ENCODE results near the gene USP35. TPM values are rescaled to one million over a fixed set of nuclear protein-coding genes. Genes with fewer than 3 reads are reported as not detected.

The USP35 gene
- total and polyA plus RNA-seq, 5 donors = 7.5 to 16.6 (median 11.5) TPM

GRCh38 chr11:78156127-78156844 lies 32.4 kb upstream of the USP35 start:
- Histone ChIP-seq H3K27ac (ENCODE audit: low read length) (no peak overlapping the region), H3K9me3 (ENCODE audit: control insufficient read depth, low read length) (no peaks in the 10 kb centered on the region), H3K4me1 (ENCODE audit: control insufficient read depth, insufficient read depth, low read length) (no peaks in the 10 kb centered on the region), H3K4me3 (ENCODE audit: low read length) (no peak overlapping the region), H3K27me3 (ENCODE audit: control insufficient read depth, insufficient read depth) (no peaks in the 10 kb centered on the region)
- intact Hi-C loops (cut with DNase I) = no loop called here
- DNase-seq (no peak), ATAC-seq (no peak)
- 72% methylated on average over 6 of the region's 6 CpGs for WGBS

DNA sequence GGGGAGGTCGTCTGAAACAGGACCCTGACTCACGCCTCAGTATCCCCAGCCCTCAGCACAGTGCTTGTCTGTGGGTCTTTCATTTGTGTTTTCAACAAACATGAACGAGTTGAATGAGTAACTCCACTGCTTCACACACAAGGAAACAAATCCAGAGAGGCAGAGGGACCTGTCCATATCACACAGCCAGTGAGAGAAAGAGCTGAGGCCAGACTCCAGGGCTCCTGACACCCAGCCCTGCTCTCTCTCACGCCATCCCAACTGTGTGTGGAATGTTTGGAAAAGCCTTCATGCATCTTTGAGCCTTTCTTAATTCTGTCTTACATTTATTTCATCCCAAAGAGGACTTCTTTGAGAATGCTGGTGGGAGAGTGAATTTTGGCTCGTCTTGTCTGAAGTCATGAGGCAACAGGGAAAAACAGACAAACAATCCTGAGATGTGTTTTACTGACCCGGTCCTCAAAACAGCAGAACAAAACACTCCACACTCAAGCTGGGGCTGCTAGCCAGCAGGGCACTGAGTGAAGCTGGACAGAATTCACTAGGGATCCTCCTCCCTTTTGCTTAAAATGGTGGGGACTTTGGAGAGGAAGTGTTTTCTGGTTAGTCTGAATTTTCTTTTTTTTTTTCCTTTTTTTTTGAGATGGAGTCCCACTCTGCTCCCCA lies 29.6 kb upstream of the USP35 start:
- Histone ChIP-seq H3K27ac (ENCODE audit: low read length) (peak overlapping the region; percentile 13), H3K4me1 (ENCODE audit: control insufficient read depth, insufficient read depth, low read length) (no peaks in the 10 kb centered on the region), H3K4me3 (ENCODE audit: low read length) (no peak overlapping the region), H3K9me3 (ENCODE audit: control insufficient read depth, low read length) (no peaks in the 10 kb centered on the region), H3K27me3 (ENCODE audit: control insufficient read depth, insufficient read depth) (no peaks in the 10 kb centered on the region)
- 46% methylated on average over 6 of the region's 6 CpGs for WGBS
- intact Hi-C loops (cut with DNase I) = no loop called here
- DNase-seq (peak in 2 of 3 donors; percentile 74 to 80), ATAC-seq (peak; percentile 28 to 30)

- no peaks in the 10 kb centered on the region for H3K27me3 ChIP-seq (ENCODE audit: control insufficient read depth, insufficient read depth)
- intact Hi-C loops (cut with DNase I) = no loop called here
- no peaks in the 10 kb centered on the region for H3K9me3 ChIP-seq (ENCODE audit: control insufficient read depth, low read length)
- DNase-seq (no peak), ATAC-seq (no peak)
- H3K4me3 ChIP-seq (ENCODE audit: low read length) = no peak overlapping the region
- H3K27ac ChIP-seq (ENCODE audit: low read length) = no peak overlapping the region
- no peaks in the 10 kb centered on the region for H3K4me1 ChIP-seq (ENCODE audit: control insufficient read depth, insufficient read depth, low read length)
- 92% methylated on average over 1 of the region's 1 CpG for WGBS
Observed at GRCh38 chr11:78160557-78160956, 28.2 kb upstream of the USP35 start.

DNA sequence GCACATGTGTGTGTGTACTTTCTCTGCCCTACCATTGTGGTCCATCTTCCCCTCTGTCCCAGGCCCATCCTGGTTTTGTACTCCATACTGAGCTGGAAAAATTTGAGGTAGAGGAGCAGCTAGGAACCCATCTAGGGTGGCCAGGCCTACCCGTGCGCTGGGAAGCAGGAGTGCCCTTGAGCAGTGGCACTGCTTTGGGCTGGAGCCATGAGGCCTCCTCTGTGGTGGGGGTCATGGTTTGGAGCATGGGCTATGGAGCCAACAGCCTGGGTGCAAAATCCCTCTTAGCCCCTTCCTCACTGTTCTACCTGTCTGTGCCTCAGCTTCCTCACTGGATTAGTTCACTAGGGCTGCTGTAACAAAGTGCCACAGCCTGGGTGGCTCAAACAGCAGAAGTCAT lies 27.4 kb upstream of the USP35 start:
- WGBS = 98% methylated on average over 2 of the region's 2 CpGs
- intact Hi-C loops (cut with DNase I) = no loop called here
- H3K9me3 ChIP-seq (ENCODE audit: control insufficient read depth, low read length) = no peaks in the 10 kb centered on the region
- no peak overlapping the region for H3K27ac ChIP-seq (ENCODE audit: low read length)
- no peak for DNase-seq
- no peak overlapping the region for H3K4me3 ChIP-seq (ENCODE audit: low read length)
- H3K27me3 ChIP-seq (ENCODE audit: control insufficient read depth, insufficient read depth) = no peaks in the 10 kb centered on the region
- no peaks in the 10 kb centered on the region for H3K4me1 ChIP-seq (ENCODE audit: control insufficient read depth, insufficient read depth, low read length)
- ATAC-seq = no peak

DNA sequence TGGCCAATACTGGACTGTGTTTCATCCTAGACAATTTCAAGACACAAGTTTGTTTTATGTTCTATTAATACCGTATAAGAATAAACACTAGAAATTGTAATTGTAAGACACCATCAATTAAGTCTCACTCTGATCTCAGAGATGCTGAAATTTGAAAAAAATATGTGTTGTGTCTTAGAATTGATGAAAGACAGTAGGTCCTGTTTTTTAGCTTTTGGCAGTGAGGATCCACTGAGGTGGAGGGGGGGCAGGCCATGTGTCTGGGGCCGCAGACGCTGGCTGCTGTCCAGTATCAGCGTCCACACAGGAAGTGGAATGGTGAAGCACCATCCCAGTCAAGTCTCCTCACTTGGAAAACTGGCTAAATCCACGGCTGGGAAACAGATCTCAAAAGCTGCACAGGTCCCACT lies 26.8 kb upstream of the USP35 start:
- no peaks in the 10 kb centered on the region for H3K4me1 ChIP-seq (ENCODE audit: control insufficient read depth, insufficient read depth, low read length)
- peak; percentile 50 to 63 for ATAC-seq
- intact Hi-C loops (cut with DNase I) = no loop called here

DNA sequence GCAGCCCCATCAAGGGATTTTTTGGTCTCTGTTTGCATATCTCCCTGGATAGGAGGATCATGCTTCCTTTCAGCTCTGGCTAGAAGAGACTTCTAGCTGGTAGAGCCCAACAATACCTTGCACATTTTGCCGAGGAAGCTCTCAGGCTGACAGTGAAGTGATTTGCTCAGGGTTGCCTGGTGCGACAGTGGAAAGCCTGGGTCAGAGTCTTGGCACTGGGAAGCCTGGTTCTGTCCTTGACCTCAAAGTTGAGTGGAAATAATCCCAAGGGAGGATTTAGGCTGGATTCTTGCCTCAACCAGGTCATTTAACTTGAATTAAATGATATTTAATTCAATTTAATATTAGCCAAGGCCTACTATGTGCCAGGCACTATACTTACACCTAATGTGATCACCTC lies 24.9 kb upstream of the USP35 start:
- H3K4me3 ChIP-seq (ENCODE audit: low read length) = no peak overlapping the region
- H3K9me3 ChIP-seq (ENCODE audit: control insufficient read depth, low read length) = no peaks in the 10 kb centered on the region
- intact Hi-C loops (cut with DNase I) = no loop called here
- DNase-seq (no peak), ATAC-seq (no peak)
- H3K4me1 ChIP-seq (ENCODE audit: control insufficient read depth, insufficient read depth, low read length) = peaks cover 8% of the 10 kb centered on the region
- WGBS = 25% methylated on average over 2 of the region's 2 CpGs
- H3K27ac ChIP-seq (ENCODE audit: low read length) = peak overlapping the region; percentile 26
- H3K27me3 ChIP-seq (ENCODE audit: control insufficient read depth, insufficient read depth) = no peaks in the 10 kb centered on the region

More for the DNA sequence above, 26.8 kb upstream of the USP35 start:
- Histone ChIP-seq H3K27ac (ENCODE audit: low read length) (no peak overlapping the region), H3K4me3 (ENCODE audit: low read length) (no peak overlapping the region), H3K27me3 (ENCODE audit: control insufficient read depth, insufficient read depth) (no peaks in the 10 kb centered on the region), H3K9me3 (ENCODE audit: control insufficient read depth, low read length) (no peaks in the 10 kb centered on the region)
- 23% methylated on average over 5 of the region's 5 CpGs for WGBS
- peak; percentile 65 to 86 (median 85) for DNase-seq

- WGBS = 97% methylated on average over 2 of the region's 2 CpGs
- Histone ChIP-seq H3K27ac (ENCODE audit: low read length) (no peak overlapping the region), H3K4me1 (ENCODE audit: control insufficient read depth, insufficient read depth, low read length) (peaks cover 8% of the 10 kb centered on the region), H3K9me3 (ENCODE audit: control insufficient read depth, low read length) (no peaks in the 10 kb centered on the region), H3K4me3 (ENCODE audit: low read length) (no peak overlapping the region), H3K27me3 (ENCODE audit: control insufficient read depth, insufficient read depth) (no peaks in the 10 kb centered on the region)
- no peak for DNase-seq
- no peak for ATAC-seq
- intact Hi-C loops (cut with DNase I) = no loop called here
Observed at GRCh38 chr11:78164471-78164870, 24.2 kb upstream of the USP35 start.

DNA sequence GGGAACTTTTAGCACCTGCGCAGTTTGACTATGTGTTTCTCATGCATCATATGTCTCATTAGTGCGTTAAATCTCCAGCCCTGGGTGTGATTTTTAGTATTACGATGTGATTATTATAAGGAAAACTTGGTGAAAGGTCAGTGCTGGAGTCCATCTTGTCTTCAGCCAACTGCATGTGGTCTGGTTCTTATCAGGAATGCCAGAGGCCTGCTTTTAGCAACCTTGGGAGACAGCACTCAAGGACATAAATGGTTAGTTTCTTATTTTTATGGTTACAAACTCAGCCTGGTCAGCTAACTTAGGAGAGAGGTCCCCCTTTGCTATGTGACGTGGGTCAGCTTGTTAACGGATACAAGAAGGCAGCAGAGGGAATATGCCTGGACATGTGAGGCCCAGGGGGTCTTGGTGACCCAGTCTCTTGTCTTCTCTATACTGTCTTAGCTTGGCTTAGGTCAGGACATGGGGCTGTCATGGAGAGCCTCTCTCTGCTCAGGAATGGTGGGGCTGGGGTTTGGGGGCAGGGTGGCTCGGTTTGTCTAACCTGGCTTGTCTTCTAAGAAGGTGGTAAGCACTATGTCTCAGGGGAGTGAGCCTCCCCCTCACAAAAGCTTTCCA lies 21.8 kb upstream of the USP35 start:
- intact Hi-C loops (cut with DNase I) = no loop called here
- DNase-seq (no peak), ATAC-seq (no peak)
- Histone ChIP-seq H3K27ac (ENCODE audit: low read length) (no peak overlapping the region), H3K4me1 (ENCODE audit: control insufficient read depth, insufficient read depth, low read length) (peaks cover 16% of the 10 kb centered on the region), H3K4me3 (ENCODE audit: low read length) (no peak overlapping the region), H3K9me3 (ENCODE audit: control insufficient read depth, low read length) (no peaks in the 10 kb centered on the region), H3K27me3 (ENCODE audit: control insufficient read depth, insufficient read depth) (no peaks in the 10 kb centered on the region)
- WGBS = 86% methylated on average over 6 of the region's 6 CpGs

DNA sequence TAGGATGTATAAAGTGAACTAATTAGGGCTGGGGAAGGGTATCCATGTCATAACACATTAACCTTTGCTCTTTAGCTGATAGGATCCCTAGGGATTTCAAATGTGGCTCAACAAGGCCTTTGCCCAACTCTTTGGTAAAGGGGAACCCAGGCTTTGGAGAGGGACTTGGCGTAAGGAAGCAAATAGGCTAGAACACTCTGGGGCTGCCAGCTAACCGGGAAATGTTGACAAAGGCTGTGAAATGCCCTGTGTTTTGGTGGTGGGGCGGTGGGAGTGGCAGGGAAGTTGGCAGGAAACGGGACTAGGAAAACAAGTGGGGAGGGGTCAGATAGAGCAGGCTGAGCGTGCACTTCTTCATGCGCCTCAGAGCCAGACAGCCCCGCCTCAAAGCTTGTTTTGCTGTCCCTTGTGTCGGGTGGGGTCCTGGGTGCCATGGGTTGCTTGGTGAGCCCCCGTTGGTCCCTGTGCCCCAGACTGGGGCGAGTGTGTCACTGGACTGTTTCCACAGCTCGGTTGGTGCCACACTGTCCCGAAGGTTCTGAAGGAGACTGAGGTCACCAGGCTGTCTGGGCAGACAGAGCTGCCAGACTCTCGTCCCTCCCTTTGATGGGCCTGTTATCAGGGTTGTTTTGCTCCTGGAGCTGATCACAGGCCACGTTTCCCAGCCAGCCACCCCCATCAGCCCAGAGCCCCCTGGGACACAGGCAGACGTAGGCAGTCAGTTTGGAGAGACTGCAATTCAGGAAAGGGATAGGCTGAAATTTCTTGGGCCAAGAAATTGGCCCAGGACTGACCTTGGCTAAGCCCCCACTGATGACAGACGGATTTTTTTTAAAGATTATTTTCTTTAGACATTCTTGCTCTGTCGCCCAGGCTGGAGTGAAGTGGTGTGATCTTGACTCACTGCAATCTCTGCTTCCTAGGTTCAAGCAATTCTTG lies 19.9 kb upstream of the USP35 start:
- DNase-seq = peak; percentile 94 to 97 (median 97)
- WGBS = 21% methylated on average over 17 of the region's 17 CpGs
- H3K9me3 ChIP-seq (ENCODE audit: control insufficient read depth, low read length) = no peaks in the 10 kb centered on the region
- ATAC-seq = peak; percentile 95 to 96
- intact Hi-C loops (cut with DNase I) = no loop called here
- H3K27me3 ChIP-seq (ENCODE audit: control insufficient read depth, insufficient read depth) = no peaks in the 10 kb centered on the region
- no peak overlapping the region for H3K4me3 ChIP-seq (ENCODE audit: low read length)
- H3K4me1 ChIP-seq (ENCODE audit: control insufficient read depth, insufficient read depth, low read length) = peaks cover 16% of the 10 kb centered on the region
- peak overlapping the region; percentile 84 for H3K27ac ChIP-seq (ENCODE audit: low read length)

DNA sequence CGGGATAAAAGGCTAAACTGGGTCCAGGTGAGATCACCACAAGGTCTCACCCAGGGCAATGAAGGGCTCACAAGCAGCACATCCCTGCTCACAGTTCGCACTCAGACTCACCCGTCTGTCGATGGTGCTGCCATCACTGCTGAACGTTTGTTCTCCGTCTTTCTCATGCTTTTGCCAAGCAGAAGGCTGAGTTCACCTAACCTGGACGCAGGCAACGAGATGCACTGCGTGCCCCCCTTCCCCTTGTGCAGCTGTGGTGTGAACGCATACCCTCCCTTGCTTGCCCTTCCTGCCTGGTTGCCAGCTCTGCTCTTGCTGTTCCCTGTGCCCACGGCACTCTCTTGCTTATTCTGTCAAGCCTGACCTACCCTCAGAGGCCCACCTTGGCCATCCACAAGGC lies 18.3 kb upstream of the USP35 start:
- intact Hi-C loops (cut with DNase I) = no loop called here
- no peak for ATAC-seq

More for the DNA sequence above, 18.3 kb upstream of the USP35 start:
- Histone ChIP-seq H3K4me1 (ENCODE audit: control insufficient read depth, insufficient read depth, low read length) (peaks cover 16% of the 10 kb centered on the region), H3K9me3 (ENCODE audit: control insufficient read depth, low read length) (no peaks in the 10 kb centered on the region), H3K27me3 (ENCODE audit: control insufficient read depth, insufficient read depth) (no peaks in the 10 kb centered on the region), H3K27ac (ENCODE audit: low read length) (peak overlapping the region; percentile 84), H3K4me3 (ENCODE audit: low read length) (no peak overlapping the region)
- 92% methylated on average over 11 of the region's 11 CpGs for WGBS
- DNase-seq = no peak
